NT2/D1 (cell line): ENCODE results near the gene ZNF500.
"Not testable (repeated sequence)": the region's sequence is repeated elsewhere in the genome, so short reads cannot be mapped to it uniquely, and the experiment has no call there.

Experiments used
- DNase-seq: peaks from one replicate; pipeline ENCODE4 v3.0.0-alpha.2; 2011; ENCODE audit warnings: low read depth, low spot score
- H3K27me3 ChIP-seq: 2 replicates; pipeline ENCODE4 v1.6.0; 2011; ENCODE audit warnings: mild to moderate bottlenecking; ENCODE audit not compliant: insufficient read length, insufficient read depth
- H3K36me3 ChIP-seq: 2 replicates; pipeline ENCODE4 v1.6.1; 2011; ENCODE audit warnings: mild to moderate bottlenecking, low read length, mixed read lengths; ENCODE audit not compliant: insufficient read depth, insufficient read length
- H3K4me1 ChIP-seq: 2 replicates; pipeline ENCODE4 v1.5.1; 2011; ENCODE audit not compliant: insufficient read depth, insufficient read length
- H3K4me3 ChIP-seq: 2 replicates; pipeline ENCODE4 v1.5.1; 2011; ENCODE audit warnings: low read depth; ENCODE audit not compliant: insufficient read length
- H3K9ac ChIP-seq: 2 replicates; pipeline ENCODE4 v1.6.0; 2011; ENCODE audit warnings: low read depth; ENCODE audit not compliant: insufficient read length
- H3K9me3 ChIP-seq: 2 replicates; pipeline ENCODE4 v1.5.1; 2011; ENCODE audit warnings: mild to moderate bottlenecking, low read length; ENCODE audit not compliant: insufficient read depth
- SUZ12 ChIP-seq: IDR thresholded peaks from 2 replicates; pipeline ENCODE4 v1.6.1; 2011; ENCODE audit not compliant: insufficient read length, insufficient read depth; ENCODE audit errors: extremely low read depth
- YY1 ChIP-seq: IDR thresholded peaks from 2 replicates; pipeline ENCODE4 v1.6.1; 2011; ENCODE audit not compliant: insufficient read length, insufficient read depth
- ZNF274 ChIP-seq: IDR thresholded peaks from 2 replicates; pipeline ENCODE4 v1.6.1; 2011; ENCODE audit warnings: mild to moderate bottlenecking, low read depth, low read length

The ZNF500 gene

DNA sequence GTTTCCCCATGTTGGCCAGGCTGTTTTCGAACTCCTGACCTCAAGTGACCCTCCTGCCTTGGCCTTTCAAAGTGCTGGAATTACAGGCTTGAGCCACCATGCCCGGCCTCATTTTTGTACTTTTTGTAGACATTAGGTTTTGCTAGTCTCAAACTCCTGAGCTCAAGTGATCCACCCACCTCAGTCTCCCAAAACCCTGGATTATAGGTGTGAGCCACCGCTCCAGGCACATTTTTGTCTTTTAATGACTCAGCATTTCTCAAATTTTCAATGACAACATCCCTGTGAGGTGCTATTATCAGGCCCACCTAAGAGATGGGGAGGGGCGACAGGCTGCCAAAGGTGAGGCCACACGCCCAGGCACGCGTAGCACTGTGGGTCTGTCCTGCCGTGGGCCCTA is 20.1 kb upstream of the ZNF500 start:
- no peak overlapping the region for H3K9ac ChIP-seq
- no peak overlapping the region for H3K4me3 ChIP-seq
- TF ChIP-seq SUZ12: no peak
- no peak for TF ChIP-seq ZNF274
- TF ChIP-seq YY1: no peak
- no peaks in the 10 kb centered on the region for H3K36me3 ChIP-seq
- no peaks in the 10 kb centered on the region for H3K27me3 ChIP-seq
- DNase-seq: no peak
- no peaks in the 10 kb centered on the region for H3K9me3 ChIP-seq
- H3K4me1 ChIP-seq: peaks cover 23% of the 10 kb centered on the region

DNA sequence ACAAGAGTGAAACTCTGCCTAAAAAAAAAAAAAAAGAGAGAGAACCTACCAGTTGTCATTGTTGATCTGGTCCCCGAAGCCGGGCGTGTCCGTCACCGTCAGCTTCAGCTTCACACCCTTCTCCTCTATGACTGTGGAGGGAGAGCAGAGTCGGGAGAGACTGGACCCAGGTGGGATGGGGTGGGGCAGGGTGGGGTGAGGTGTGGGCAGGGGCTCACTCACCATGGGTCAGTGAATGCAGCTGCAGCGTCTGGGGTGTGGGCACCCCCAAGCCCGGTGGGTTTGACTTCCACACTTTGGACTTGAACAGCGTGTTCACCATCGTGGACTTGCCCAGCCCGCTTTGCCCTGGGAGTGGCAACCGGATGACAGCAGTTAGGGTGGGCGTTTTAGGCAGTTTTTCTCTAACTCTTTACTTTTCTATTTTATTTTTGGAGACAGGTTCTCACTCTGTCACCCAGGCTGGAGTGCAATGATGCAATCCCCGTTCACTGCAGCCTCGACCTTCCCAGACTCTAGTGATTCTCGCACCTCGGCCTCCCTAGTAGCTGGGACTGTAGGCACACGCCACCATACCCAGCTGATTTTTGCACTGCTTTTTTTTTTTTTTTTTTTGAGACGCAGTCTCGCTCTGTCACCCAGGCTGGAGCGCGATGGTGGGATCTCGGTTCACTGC is 18.9 kb upstream of the ZNF500 start:
- H3K4me1 ChIP-seq: peaks cover 23% of the 10 kb centered on the region
- H3K4me3 ChIP-seq: no peak overlapping the region
- no peak overlapping the region for H3K9ac ChIP-seq
- TF ChIP-seq SUZ12: no peak
- TF ChIP-seq ZNF274: no peak
- TF ChIP-seq YY1: no peak
- no peak for DNase-seq
- no peaks in the 10 kb centered on the region for H3K9me3 ChIP-seq
- H3K27me3 ChIP-seq: no peaks in the 10 kb centered on the region
- no peaks in the 10 kb centered on the region for H3K36me3 ChIP-seq

DNA sequence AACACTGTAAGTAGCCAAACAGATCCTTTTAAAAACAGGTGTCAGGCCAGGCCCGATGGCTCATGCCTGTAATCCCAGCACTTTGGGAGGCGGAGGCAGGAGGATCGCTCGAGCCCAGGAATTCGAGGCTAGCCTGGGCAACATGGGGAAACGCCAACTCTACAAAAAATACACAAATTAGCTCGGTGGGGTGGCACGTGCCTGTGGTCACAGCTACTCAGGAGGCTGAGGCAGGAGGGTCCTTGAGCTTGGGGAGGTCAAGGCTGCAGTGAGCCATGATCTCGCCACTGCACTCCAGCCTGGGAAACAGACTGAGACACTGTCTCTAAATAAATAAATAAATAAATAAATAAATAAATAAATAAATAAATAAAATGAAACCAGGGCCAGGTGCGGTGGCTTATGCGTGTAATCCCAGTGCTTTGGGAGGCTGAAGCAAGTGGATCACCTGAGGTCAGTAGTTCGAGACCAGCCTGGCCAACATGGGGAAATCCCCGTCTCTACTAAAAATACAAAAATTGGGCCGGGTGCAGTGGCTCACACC is 17.6 kb upstream of the ZNF500 start:
- H3K4me3 ChIP-seq, H3K27me3 ChIP-seq, H3K9ac ChIP-seq, H3K9me3 ChIP-seq, H3K36me3 ChIP-seq, DNase-seq: not testable (repeated sequence)
- H3K4me1 ChIP-seq: peaks cover 21% of the 10 kb centered on the region

DNA sequence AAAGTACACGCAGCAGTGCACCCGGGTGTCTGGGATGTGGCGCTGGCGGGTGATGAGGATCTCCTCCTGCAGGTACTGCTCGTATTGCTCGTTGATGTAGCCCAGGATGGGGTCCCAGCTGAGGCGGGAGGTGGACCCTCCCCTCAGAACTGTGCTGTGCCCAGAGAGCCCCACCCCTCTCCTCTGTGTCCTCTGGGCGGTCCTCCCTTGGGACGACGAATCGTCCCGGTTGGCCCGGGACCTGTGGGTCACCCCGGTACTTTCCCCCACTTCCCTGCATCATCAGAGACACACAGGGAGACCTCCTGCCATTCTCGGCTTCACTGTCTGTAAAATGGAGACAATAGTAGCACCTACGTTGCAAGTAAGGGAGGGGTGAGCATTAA is 17.0 kb upstream of the ZNF500 start:
- TF ChIP-seq SUZ12 (no peak), ZNF274 (no peak), YY1 (no peak)

DNA sequence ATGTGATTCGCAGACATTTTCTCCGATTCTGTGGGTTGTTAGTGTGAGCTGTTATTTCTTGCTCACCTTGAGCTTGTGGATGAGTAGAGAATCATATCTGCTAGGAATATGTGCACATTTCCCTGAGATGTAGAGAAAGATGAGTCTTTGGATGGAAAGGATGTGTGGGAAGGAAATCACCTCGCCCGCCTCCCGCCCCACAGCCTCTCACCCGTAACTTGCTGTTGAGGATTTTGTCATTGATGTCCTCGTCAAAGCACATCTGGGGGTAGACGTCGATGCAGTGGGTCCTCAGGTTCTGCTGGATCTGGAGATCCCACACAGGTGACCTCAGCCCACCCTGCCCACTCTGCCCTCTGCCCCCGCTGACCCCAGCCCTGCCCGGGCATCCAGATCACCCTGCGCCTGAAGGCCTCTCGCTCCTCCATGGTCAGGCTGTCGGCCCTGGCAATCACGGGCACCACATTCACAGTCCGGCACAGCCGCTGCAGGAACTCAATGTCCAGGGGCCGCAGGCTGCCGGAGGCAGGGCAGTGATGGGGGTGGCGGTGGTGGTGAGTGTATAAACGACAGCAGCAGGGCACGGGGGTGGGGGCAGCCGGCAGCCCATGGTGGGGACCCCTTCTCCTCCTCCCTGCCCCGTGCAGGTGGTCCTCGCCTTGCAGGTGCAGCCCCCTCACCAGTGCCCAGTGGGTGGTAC is 16.4 kb upstream of the ZNF500 start:
- Histone ChIP-seq H3K27me3 (no peaks in the 10 kb centered on the region), H3K4me3 (no peak overlapping the region), H3K9ac (no peak overlapping the region), H3K9me3 (no peaks in the 10 kb centered on the region), H3K36me3 (no peaks in the 10 kb centered on the region), H3K4me1 (peaks cover 19% of the 10 kb centered on the region)
- DNase-seq: no peak
- TF ChIP-seq ZNF274: no peak
- TF ChIP-seq SUZ12: no peak
- TF ChIP-seq YY1: no peak

More for the DNA sequence above, 17.0 kb upstream of the ZNF500 start:
- Histone ChIP-seq H3K4me1 (peaks cover 21% of the 10 kb centered on the region), H3K36me3 (no peaks in the 10 kb centered on the region), H3K4me3 (no peak overlapping the region), H3K27me3 (no peaks in the 10 kb centered on the region), H3K9me3 (no peaks in the 10 kb centered on the region), H3K9ac (no peak overlapping the region)
- DNase-seq: no peak

DNA sequence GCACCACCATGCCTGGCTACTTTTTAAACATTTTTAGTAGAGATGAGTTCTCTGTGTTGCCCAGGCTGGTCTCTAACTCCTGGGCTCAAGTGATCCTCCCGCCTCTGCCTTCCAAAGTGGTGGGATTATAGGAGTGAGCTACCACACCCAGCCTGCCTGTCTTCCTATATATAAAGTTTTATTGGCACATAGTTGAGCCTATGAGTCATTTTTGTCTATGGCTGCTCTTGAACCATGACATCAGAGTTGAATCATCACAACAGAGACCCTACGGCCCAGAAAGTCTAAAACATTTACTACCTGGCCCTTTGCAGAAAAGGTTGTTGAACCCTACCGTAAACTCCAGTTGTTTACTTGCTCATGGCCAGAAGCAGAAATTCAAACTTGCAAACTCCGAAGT is 13.3 kb upstream of the ZNF500 start:
- Histone ChIP-seq H3K4me3 (no peak overlapping the region), H3K9me3 (peaks cover 2% of the 10 kb centered on the region; the same call in 1 of the 2 replicates), H3K36me3 (no peaks in the 10 kb centered on the region), H3K9ac (no peak overlapping the region), H3K4me1 (peaks cover 6% of the 10 kb centered on the region), H3K27me3 (no peaks in the 10 kb centered on the region)
- no peak for TF ChIP-seq YY1
- no peak for TF ChIP-seq SUZ12
- no peak for TF ChIP-seq ZNF274
- DNase-seq: no peak

DNA sequence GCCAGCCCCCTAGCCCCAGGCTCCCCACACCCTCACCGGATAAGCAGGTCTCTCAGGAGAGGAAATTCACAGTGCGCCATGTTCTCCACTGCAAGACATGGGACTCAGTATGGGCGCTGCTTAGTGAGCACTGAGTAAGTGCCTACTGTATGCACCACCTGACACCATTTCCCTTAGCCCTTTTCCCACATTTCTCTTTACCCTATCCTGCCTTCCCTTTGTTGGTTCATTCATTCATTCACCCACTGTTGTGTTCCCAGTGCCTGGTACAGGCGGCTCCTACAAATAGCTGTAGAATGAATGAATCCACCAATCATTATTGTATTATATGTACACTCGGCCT is 11.1 kb upstream of the ZNF500 start:
- Histone ChIP-seq H3K4me1 (no peaks in the 10 kb centered on the region), H3K9ac (no peak overlapping the region), H3K4me3 (no peak overlapping the region), H3K36me3 (no peaks in the 10 kb centered on the region), H3K27me3 (no peaks in the 10 kb centered on the region), H3K9me3 (peaks cover 6% of the 10 kb centered on the region; the same call in 1 of the 2 replicates)
- DNase-seq: no peak
- TF ChIP-seq ZNF274: no peak
- TF ChIP-seq YY1: no peak
- TF ChIP-seq SUZ12: no peak
